ENCODE results near the gene PAK1.

DNA sequence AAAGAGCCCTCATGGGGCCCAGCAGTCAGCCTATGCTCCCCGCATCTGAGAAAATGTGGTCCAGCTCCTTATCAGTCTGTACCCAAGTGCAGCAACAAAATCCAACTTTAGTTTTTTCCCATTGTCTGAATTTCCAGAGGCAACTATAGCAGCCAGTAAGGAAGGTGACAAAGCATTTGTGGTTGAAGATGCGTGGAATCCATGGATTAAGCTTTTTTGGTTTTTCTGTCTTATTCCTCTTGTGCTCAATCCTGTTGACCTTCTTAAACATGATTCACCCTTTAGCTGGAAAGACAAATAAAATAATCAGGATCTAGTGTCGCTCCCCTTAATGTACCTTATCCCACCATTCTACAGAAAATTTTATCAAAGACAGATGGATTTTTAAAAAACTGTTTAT is 186.8 kb downstream of the PAK1 start:
- TF ChIP-seq, protein P1, sequence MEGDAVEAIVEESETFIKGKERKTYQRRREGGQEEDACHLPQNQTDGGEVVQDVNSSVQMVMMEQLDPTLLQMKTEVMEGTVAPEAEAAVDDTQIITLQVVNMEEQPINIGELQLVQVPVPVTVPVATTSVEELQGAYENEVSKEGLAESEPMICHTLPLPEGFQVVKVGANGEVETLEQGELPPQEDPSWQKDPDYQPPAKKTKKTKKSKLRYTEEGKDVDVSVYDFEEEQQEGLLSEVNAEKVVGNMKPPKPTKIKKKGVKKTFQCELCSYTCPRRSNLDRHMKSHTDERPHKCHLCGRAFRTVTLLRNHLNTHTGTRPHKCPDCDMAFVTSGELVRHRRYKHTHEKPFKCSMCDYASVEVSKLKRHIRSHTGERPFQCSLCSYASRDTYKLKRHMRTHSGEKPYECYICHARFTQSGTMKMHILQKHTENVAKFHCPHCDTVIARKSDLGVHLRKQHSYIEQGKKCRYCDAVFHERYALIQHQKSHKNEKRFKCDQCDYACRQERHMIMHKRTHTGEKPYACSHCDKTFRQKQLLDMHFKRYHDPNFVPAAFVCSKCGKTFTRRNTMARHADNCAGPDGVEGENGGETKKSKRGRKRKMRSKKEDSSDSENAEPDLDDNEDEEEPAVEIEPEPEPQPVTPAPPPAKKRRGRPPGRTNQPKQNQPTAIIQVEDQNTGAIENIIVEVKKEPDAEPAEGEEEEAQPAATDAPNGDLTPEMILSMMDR (IDR thresholded peaks at IDR 0.05): no peak
- no peak for TF ChIP-seq POLR2A (IDR thresholded peaks at IDR 0.05)
- TF ChIP-seq EP300 (IDR thresholded peaks at IDR 0.05): no peak
